Measurements from ENCODE around the gene CMTR1.

The CMTR1 gene

DNA sequence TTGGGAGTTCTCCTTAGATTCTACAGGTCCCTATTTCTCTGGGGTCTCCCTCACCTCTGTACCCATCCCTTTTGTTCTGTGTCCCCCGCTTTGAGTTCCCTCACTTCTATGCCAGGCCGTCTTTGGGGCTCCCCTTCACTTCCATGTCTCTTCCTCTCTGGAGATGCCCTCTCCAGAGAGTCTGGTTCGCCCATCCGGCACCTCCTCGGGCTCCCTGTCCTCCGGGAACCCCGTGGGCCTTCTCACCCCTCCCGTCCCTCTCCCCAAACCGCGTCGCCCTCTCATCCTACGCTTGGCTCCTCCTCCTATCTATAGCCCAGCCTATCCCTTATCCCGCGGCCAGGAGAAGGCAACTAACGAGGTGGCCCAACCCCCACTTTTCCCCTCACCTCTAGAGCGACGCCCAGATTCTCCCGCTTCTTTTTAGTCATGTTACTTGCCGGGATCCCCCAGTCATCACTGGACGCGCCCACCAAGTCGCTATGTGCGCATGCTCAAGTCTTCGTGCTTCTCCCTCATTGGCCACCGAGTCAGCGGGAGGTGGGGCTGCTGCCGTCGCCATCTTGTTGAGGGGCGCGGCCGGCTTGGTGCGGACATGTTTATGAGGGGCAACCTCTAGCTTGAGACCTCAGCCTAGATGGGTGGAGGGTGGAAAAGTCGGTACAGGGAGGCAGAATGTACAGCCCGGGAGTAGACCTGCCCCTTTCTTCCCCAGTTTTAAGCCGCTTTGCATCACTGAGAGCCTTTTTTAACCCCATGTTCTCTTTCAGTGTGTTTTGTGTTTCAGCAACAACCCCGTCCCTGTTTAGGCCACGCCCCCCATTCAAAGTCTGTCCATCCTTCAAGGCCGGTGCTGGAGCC, 66.6 kb downstream of the CMTR1 start, which contains the start of gene CCDC167 (continued):
- TF ChIP-seq, protein P1, sequence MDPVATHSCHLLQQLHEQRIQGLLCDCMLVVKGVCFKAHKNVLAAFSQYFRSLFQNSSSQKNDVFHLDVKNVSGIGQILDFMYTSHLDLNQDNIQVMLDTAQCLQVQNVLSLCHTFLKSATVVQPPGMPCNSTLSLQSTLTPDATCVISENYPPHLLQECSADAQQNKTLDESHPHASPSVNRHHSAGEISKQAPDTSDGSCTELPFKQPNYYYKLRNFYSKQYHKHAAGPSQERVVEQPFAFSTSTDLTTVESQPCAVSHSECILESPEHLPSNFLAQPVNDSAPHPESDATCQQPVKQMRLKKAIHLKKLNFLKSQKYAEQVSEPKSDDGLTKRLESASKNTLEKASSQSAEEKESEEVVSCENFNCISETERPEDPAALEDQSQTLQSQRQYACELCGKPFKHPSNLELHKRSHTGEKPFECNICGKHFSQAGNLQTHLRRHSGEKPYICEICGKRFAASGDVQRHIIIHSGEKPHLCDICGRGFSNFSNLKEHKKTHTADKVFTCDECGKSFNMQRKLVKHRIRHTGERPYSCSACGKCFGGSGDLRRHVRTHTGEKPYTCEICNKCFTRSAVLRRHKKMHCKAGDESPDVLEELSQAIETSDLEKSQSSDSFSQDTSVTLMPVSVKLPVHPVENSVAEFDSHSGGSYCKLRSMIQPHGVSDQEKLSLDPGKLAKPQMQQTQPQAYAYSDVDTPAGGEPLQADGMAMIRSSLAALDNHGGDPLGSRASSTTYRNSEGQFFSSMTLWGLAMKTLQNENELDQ (tag by site-specific recombination; IDR thresholded peaks at IDR 0.05; ENCODE audit: low read depth): no peak
- TF ChIP-seq, protein P2, sequence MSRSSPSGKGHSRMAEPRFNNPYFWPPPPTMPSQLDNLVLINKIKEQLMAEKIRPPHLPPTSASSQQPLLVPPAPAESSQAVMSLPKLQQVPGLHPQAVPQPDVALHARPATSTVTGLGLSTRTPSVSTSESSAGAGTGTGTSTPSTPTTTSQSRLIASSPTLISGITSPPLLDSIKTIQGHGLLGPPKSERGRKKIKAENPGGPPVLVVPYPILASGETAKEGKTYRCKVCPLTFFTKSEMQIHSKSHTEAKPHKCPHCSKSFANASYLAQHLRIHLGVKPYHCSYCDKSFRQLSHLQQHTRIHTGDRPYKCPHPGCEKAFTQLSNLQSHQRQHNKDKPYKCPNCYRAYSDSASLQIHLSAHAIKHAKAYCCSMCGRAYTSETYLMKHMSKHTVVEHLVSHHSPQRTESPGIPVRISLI (tag by site-specific recombination; IDR thresholded peaks at IDR 0.05): no peak
- no peak for TF ChIP-seq ZFP41 (tag by site-specific recombination; IDR thresholded peaks at IDR 0.05; ENCODE audit: borderline replicate concordance)
- peak; percentile 51; the same call in 1 of the 2 replicates for TF ChIP-seq ZEB2 (tag by site-specific recombination; IDR thresholded peaks at IDR 0.05)
- TF ChIP-seq, protein P3, sequence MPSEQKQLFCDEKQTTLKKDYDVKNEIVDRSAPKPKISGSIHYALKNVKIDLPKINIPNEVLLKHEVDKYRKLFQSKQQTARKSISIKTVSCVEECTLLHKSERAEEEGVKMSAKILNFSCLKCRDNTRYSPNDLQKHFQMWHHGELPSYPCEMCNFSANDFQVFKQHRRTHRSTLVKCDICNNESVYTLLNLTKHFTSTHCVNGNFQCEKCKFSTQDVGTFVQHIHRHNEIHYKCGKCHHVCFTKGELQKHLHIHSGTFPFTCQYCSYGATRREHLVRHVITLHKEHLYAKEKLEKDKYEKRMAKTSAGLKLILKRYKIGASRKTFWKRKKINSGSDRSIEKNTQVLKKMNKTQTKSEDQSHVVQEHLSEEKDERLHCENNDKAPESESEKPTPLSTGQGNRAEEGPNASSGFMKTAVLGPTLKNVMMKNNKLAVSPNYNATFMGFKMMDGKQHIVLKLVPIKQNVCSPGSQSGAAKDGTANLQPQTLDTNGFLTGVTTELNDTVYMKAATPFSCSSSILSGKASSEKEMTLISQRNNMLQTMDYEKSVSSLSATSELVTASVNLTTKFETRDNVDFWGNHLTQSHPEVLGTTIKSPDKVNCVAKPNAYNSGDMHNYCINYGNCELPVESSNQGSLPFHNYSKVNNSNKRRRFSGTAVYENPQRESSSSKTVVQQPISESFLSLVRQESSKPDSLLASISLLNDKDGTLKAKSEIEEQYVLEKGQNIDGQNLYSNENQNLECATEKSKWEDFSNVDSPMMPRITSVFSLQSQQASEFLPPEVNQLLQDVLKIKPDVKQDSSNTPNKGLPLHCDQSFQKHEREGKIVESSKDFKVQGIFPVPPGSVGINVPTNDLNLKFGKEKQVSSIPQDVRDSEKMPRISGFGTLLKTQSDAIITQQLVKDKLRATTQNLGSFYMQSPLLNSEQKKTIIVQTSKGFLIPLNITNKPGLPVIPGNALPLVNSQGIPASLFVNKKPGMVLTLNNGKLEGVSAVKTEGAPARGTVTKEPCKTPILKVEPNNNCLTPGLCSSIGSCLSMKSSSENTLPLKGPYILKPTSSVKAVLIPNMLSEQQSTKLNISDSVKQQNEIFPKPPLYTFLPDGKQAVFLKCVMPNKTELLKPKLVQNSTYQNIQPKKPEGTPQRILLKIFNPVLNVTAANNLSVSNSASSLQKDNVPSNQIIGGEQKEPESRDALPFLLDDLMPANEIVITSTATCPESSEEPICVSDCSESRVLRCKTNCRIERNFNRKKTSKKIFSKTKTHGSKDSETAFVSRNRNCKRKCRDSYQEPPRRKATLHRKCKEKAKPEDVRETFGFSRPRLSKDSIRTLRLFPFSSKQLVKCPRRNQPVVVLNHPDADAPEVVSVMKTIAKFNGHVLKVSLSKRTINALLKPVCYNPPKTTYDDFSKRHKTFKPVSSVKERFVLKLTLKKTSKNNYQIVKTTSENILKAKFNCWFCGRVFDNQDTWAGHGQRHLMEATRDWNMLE (tag by site-specific recombination; conservative IDR thresholded peaks at IDR 0.05; ENCODE audit: low read depth): peak; percentile 19; the same call in 1 of the 2 replicates
- peak; percentile 70; the same call in 1 of the 2 replicates for TF ChIP-seq ZNF24 (tag by site-specific recombination; IDR thresholded peaks at IDR 0.05)
- TF ChIP-seq AEBP2 (tag by site-specific recombination; IDR thresholded peaks at IDR 0.05; ENCODE audit: borderline replicate concordance): no peak
- peak; percentile 99 for TF ChIP-seq GLI4 (tag by site-specific recombination; IDR thresholded peaks at IDR 0.05)
- TF ChIP-seq ZNF660 (tag by site-specific recombination; IDR thresholded peaks at IDR 0.05): 0 out of 2 replicates have a peak, but pooled peaks have one; percentile 12
- TF ChIP-seq SP2 (tag by site-specific recombination; IDR thresholded peaks at IDR 0.05): peak; percentile 93
- peak; percentile 53; the same call in 1 of the 2 replicates for TF ChIP-seq ZNF394 (tag by site-specific recombination; IDR thresholded peaks at IDR 0.05; ENCODE audit: borderline replicate concordance)
- TF ChIP-seq ZNF549 (tag by site-specific recombination; IDR thresholded peaks at IDR 0.05): no peak
- TF ChIP-seq ATF2 (tag by site-specific recombination; IDR thresholded peaks at IDR 0.05; ENCODE audit: low read depth): no peak
- peak; percentile 58; the same call in 1 of the 2 replicates for TF ChIP-seq KLF10 (tag by site-specific recombination; IDR thresholded peaks at IDR 0.05)
- no peak for TF ChIP-seq ZNF223 (tag by site-specific recombination; IDR thresholded peaks at IDR 0.05)
- no peak for TF ChIP-seq ZNF521 (tag by site-specific recombination; IDR thresholded peaks at IDR 0.05)
- TF ChIP-seq, protein P4, sequence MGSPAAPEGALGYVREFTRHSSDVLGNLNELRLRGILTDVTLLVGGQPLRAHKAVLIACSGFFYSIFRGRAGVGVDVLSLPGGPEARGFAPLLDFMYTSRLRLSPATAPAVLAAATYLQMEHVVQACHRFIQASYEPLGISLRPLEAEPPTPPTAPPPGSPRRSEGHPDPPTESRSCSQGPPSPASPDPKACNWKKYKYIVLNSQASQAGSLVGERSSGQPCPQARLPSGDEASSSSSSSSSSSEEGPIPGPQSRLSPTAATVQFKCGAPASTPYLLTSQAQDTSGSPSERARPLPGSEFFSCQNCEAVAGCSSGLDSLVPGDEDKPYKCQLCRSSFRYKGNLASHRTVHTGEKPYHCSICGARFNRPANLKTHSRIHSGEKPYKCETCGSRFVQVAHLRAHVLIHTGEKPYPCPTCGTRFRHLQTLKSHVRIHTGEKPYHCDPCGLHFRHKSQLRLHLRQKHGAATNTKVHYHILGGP (tag by site-specific recombination; IDR thresholded peaks at IDR 0.05): no peak
- no peak for TF ChIP-seq ZNF354C (tag by site-specific recombination; IDR thresholded peaks at IDR 0.05; ENCODE audit: borderline replicate concordance, low read depth)
- TF ChIP-seq YY2 (tag by site-specific recombination; IDR thresholded peaks at IDR 0.05): peak; percentile 86
- TF ChIP-seq GLIS2 (tag by site-specific recombination; IDR thresholded peaks at IDR 0.05): peak; percentile 59
- peak; percentile 90 for TF ChIP-seq ZBTB17 (tag by site-specific recombination; IDR thresholded peaks at IDR 0.05)
- TF ChIP-seq ZNF677 (tag by site-specific recombination; IDR thresholded peaks at IDR 0.05): no peak
- no peak for TF ChIP-seq TRIM28 (IDR thresholded peaks at IDR 0.05; ENCODE audit: borderline replicate concordance, low read length)
- no peak for TF ChIP-seq ZBTB44 (tag by site-specific recombination; IDR thresholded peaks at IDR 0.05)
